ENCODE measurements around the gene POT1. TPM values are rescaled to one million over a fixed set of nuclear protein-coding genes. Genes with fewer than 3 reads are reported as not detected.

POT1 gene
- total and polyA plus RNA-seq, 5 donors from 2014 or later = 17.1 to 27.7 (median 20.3) TPM

DNA sequence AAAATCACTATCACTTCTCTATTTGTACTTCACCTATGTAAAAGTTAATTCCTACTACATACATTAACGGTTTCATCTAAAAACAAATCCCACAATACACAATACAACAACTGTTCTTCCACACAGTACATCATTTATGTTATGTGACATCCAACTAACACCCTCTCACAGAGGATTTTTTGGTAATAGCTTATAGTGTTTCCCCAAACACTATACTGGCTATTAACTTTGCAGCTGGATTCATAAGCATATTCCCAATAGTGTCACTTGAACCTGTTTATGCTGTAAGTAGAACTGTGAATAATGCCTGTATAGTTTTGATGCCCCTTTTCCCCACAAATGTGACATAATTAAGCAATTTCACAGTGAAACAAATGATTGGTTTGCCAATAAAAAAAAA is 49.9 kb downstream of the POT1 start:
- peaks cover 5% of the 10 kb centered on the region for H3K36me3 Mint-ChIP-seq
- H3K4me3 ChIP-seq (ENCODE audit: low read depth, low read length) = no peak overlapping the region

DNA sequence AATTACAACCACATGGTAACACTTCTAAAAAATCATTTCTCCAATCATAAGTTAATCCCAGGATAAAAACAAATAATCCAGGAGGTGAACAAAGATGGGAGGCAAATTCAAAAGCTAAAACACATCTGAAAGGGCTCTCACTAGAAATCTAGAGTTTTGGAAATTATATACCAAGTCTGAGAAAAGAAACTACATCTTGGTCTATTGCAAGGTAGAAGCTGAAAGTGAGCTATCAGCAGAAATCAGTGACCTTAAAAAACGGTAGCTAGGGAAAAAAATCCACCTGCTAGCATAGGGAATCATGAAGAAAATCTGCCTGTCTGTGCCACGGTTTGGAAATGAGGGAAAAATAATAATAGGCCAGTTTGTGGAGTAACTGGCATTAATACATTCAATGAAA is 50.5 kb downstream of the POT1 start:
- no peaks in the 10 kb centered on the region for H3K27me3 Mint-ChIP-seq
- no peak overlapping the region for H3K27ac ChIP-seq (ENCODE audit: insufficient read depth, low read length, poor library complexity, severe bottlenecking)
- peaks cover 5% of the 10 kb centered on the region for H3K36me3 Mint-ChIP-seq
- no peaks in the 10 kb centered on the region for H3K27me3 ChIP-seq (ENCODE audit: control insufficient read depth, insufficient read depth, low read length)
- no peak for DNase-seq
- no peaks in the 10 kb centered on the region for H3K9me3 ChIP-seq (ENCODE audit: control insufficient read depth in 2 of 2, low read length in 2 of 2)
- no peak overlapping the region for H3K4me3 Mint-ChIP-seq
- no peaks in the 10 kb centered on the region for H3K4me1 ChIP-seq (ENCODE audit: control insufficient read depth, insufficient read depth, low read length, poor library complexity, severe bottlenecking)
- no peaks in the 10 kb centered on the region for H3K4me1 Mint-ChIP-seq
- peak overlapping the region in 1 of 3 donors; percentile 14 for H3K27ac Mint-ChIP-seq
- no peak for ATAC-seq (ENCODE audit: low read depth in 2 of 2)
- H3K36me3 ChIP-seq (ENCODE audit: control insufficient read depth, insufficient read depth, low read length) = no peaks in the 10 kb centered on the region
- peaks cover 0 to 1% (median 0%) of the 10 kb centered on the region in 7 donors for H3K9me3 Mint-ChIP-seq
- H3K4me3 ChIP-seq (ENCODE audit: low read depth, low read length) = no peak overlapping the region

More for the DNA sequence above, 49.9 kb downstream of the POT1 start:
- no peaks in the 10 kb centered on the region for H3K27me3 Mint-ChIP-seq
- Histone ChIP-seq H3K27ac (ENCODE audit: insufficient read depth, low read length, poor library complexity, severe bottlenecking) (no peak overlapping the region), H3K36me3 (ENCODE audit: control insufficient read depth, insufficient read depth, low read length) (no peaks in the 10 kb centered on the region), H3K27me3 (ENCODE audit: control insufficient read depth, insufficient read depth, low read length) (no peaks in the 10 kb centered on the region), H3K9me3 (ENCODE audit: control insufficient read depth in 2 of 2, low read length in 2 of 2) (no peaks in the 10 kb centered on the region), H3K4me1 (ENCODE audit: control insufficient read depth, insufficient read depth, low read length, poor library complexity, severe bottlenecking) (no peaks in the 10 kb centered on the region)
- H3K9me3 Mint-ChIP-seq = peaks cover 0 to 1% (median 0%) of the 10 kb centered on the region in 7 donors
- no peaks in the 10 kb centered on the region for H3K4me1 Mint-ChIP-seq
- no peak overlapping the region for H3K4me3 Mint-ChIP-seq
- H3K27ac Mint-ChIP-seq = no peak overlapping the region
- DNase-seq = no peak
- no peak for ATAC-seq (ENCODE audit: low read depth in 2 of 2)

GRCh38 chr7:124874644-124875163 is 54.9 kb downstream of the POT1 start:
- peaks cover 14% of the 10 kb centered on the region for H3K36me3 Mint-ChIP-seq
- peaks cover 0 to 1% (median 0%) of the 10 kb centered on the region in 7 donors for H3K9me3 Mint-ChIP-seq
- H3K9me3 ChIP-seq (ENCODE audit: control insufficient read depth in 2 of 2, low read length in 2 of 2) = no peaks in the 10 kb centered on the region
- H3K27ac Mint-ChIP-seq = no peak overlapping the region
- H3K4me3 Mint-ChIP-seq = no peak overlapping the region
- no peaks in the 10 kb centered on the region for H3K4me1 ChIP-seq (ENCODE audit: control insufficient read depth, insufficient read depth, low read length, poor library complexity, severe bottlenecking)
- ATAC-seq (ENCODE audit: low read depth in 2 of 2) (no peak), DNase-seq (no peak)
- H3K27ac ChIP-seq (ENCODE audit: insufficient read depth, low read length, poor library complexity, severe bottlenecking) = no peak overlapping the region
- H3K4me1 Mint-ChIP-seq = peaks cover 0 to 3% (median 0%) of the 10 kb centered on the region in 4 donors
- H3K4me3 ChIP-seq (ENCODE audit: low read depth, low read length) = no peak overlapping the region
- no peaks in the 10 kb centered on the region for H3K27me3 Mint-ChIP-seq
- H3K27me3 ChIP-seq (ENCODE audit: control insufficient read depth, insufficient read depth, low read length) = no peaks in the 10 kb centered on the region
- H3K36me3 ChIP-seq (ENCODE audit: control insufficient read depth, insufficient read depth, low read length) = peaks cover 2% of the 10 kb centered on the region

GRCh38 chr7:124857672-124858235 is 71.9 kb downstream of the POT1 start:
- peaks cover 0 to 5% (median 2%) of the 10 kb centered on the region in 4 donors for H3K4me1 Mint-ChIP-seq
- peaks cover 30% of the 10 kb centered on the region for H3K36me3 Mint-ChIP-seq
- ATAC-seq (ENCODE audit: low read depth in 2 of 2) (no peak), DNase-seq (no peak)
- no peaks in the 10 kb centered on the region for H3K9me3 ChIP-seq (ENCODE audit: control insufficient read depth in 2 of 2, low read length in 2 of 2)
- H3K27me3 ChIP-seq (ENCODE audit: control insufficient read depth, insufficient read depth, low read length) = no peaks in the 10 kb centered on the region
- no peak overlapping the region for H3K4me3 ChIP-seq (ENCODE audit: low read depth, low read length)
- H3K27me3 Mint-ChIP-seq = no peaks in the 10 kb centered on the region
- H3K27ac ChIP-seq (ENCODE audit: insufficient read depth, low read length, poor library complexity, severe bottlenecking) = no peak overlapping the region
- no peaks in the 10 kb centered on the region for H3K9me3 Mint-ChIP-seq
- peaks cover 9% of the 10 kb centered on the region for H3K36me3 ChIP-seq (ENCODE audit: control insufficient read depth, insufficient read depth, low read length)
- no peak overlapping the region for H3K4me3 Mint-ChIP-seq
- peak overlapping the region in 1 of 3 donors; percentile 40 for H3K27ac Mint-ChIP-seq
- no peaks in the 10 kb centered on the region for H3K4me1 ChIP-seq (ENCODE audit: control insufficient read depth, insufficient read depth, low read length, poor library complexity, severe bottlenecking)

DNA sequence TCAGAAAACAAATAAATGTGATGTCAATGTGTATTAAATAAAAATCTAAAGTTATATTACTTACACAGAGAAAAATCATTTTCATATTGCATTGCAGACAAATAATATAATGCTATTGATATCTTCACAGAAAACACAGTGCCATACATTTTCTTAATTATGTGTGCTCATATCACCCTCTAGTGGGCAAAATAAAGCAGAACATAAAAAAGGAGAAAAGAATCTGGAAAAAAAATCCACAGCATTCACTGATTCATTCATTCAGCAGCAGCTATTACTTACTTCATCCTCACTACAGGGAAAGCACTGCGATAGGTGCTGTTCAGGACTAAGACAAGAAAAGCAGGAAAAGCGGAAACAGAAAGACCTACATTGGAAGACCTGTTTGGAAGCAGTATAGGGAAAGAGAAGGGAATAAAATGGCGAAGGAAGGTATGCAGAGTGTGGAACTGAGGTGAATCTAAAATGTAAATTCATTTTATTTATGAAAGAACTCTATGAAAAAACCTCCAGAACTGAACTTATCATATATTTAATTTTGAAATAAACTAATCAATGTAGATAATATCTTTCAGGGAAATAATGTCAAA is 73.2 kb downstream of the POT1 start:
- H3K36me3 Mint-ChIP-seq = peaks cover 21% of the 10 kb centered on the region
- peaks cover 6% of the 10 kb centered on the region for H3K36me3 ChIP-seq (ENCODE audit: control insufficient read depth, insufficient read depth, low read length)
- H3K4me3 ChIP-seq (ENCODE audit: low read depth, low read length) = no peak overlapping the region
- peak in 1 of 2 donors; percentile 37 for ATAC-seq (ENCODE audit: low read depth in 2 of 2)
- no peak overlapping the region for H3K27ac ChIP-seq (ENCODE audit: insufficient read depth, low read length, poor library complexity, severe bottlenecking)
- no peak overlapping the region for H3K4me3 Mint-ChIP-seq
- H3K4me1 ChIP-seq (ENCODE audit: control insufficient read depth, insufficient read depth, low read length, poor library complexity, severe bottlenecking) = no peaks in the 10 kb centered on the region
- H3K9me3 Mint-ChIP-seq = no peaks in the 10 kb centered on the region
- no peaks in the 10 kb centered on the region for H3K27me3 Mint-ChIP-seq
- H3K9me3 ChIP-seq (ENCODE audit: control insufficient read depth in 2 of 2, low read length in 2 of 2) = no peaks in the 10 kb centered on the region
- peak in 2 of 3 donors; percentile 22 to 39 for DNase-seq
- H3K27ac Mint-ChIP-seq = no peak overlapping the region
- H3K4me1 Mint-ChIP-seq = peaks cover 0 to 5% (median 2%) of the 10 kb centered on the region in 4 donors
- H3K27me3 ChIP-seq (ENCODE audit: control insufficient read depth, insufficient read depth, low read length) = no peaks in the 10 kb centered on the region

- Histone ChIP-seq H3K27ac (ENCODE audit: insufficient read depth, low read length, poor library complexity, severe bottlenecking) (no peak overlapping the region), H3K27me3 (ENCODE audit: control insufficient read depth, insufficient read depth, low read length) (no peaks in the 10 kb centered on the region), H3K9me3 (ENCODE audit: control insufficient read depth in 2 of 2, low read length in 2 of 2) (no peaks in the 10 kb centered on the region), H3K4me1 (ENCODE audit: control insufficient read depth, insufficient read depth, low read length, poor library complexity, severe bottlenecking) (no peaks in the 10 kb centered on the region), H3K36me3 (ENCODE audit: control insufficient read depth, insufficient read depth, low read length) (peaks cover 15% of the 10 kb centered on the region), H3K4me3 (ENCODE audit: low read depth, low read length) (no peak overlapping the region)
- no peak overlapping the region for H3K4me3 Mint-ChIP-seq
- no peaks in the 10 kb centered on the region for H3K9me3 Mint-ChIP-seq
- no peak for DNase-seq
- ATAC-seq (ENCODE audit: low read depth in 2 of 2) = no peak
- H3K27ac Mint-ChIP-seq = no peak overlapping the region
- H3K4me1 Mint-ChIP-seq = peaks cover 0 to 8% (median 2%) of the 10 kb centered on the region in 4 donors
- H3K27me3 Mint-ChIP-seq = no peaks in the 10 kb centered on the region
- H3K36me3 Mint-ChIP-seq = peaks cover 14% of the 10 kb centered on the region
Observed at GRCh38 chr7:124843336-124843735, 86.3 kb downstream of the POT1 start.

GRCh38 chr7:124840435-124840834 is 89.2 kb downstream of the POT1 start:
- Mint-ChIP-seq H3K9me3 (no peaks in the 10 kb centered on the region), H3K27ac (no peak overlapping the region), H3K36me3 (peaks cover 10% of the 10 kb centered on the region), H3K4me1 (peaks cover 0 to 8% (median 2%) of the 10 kb centered on the region in 4 donors), H3K4me3 (no peak overlapping the region), H3K27me3 (no peaks in the 10 kb centered on the region)
- peak in 1 of 3 donors; percentile 3 for DNase-seq
- no peaks in the 10 kb centered on the region for H3K27me3 ChIP-seq (ENCODE audit: control insufficient read depth, insufficient read depth, low read length)
- H3K4me3 ChIP-seq (ENCODE audit: low read depth, low read length) = no peak overlapping the region
- no peak for ATAC-seq (ENCODE audit: low read depth in 2 of 2)
- H3K27ac ChIP-seq (ENCODE audit: insufficient read depth, low read length, poor library complexity, severe bottlenecking) = no peak overlapping the region
- no peaks in the 10 kb centered on the region for H3K4me1 ChIP-seq (ENCODE audit: control insufficient read depth, insufficient read depth, low read length, poor library complexity, severe bottlenecking)
- peaks cover 3% of the 10 kb centered on the region for H3K36me3 ChIP-seq (ENCODE audit: control insufficient read depth, insufficient read depth, low read length)
- no peaks in the 10 kb centered on the region for H3K9me3 ChIP-seq (ENCODE audit: control insufficient read depth in 2 of 2, low read length in 2 of 2)

DNA sequence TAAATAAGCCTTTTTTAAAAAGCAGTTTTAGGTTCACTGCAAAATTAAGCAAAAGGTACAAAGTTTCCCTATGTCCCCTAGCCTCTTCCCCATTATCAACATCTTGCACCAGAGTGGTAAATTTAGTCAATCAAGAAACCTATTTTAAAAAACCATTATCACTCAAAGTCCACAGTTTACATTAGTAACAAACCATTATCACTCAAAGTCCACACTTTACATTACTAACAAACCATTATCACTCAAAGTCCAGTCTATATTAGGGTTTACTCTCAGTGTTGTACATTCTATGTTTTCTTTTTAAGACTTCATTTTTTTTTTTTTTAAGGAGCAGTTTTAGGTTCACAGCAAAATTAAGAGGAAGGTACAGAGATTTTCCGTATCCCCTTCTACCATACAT is 89.9 kb downstream of the POT1 start:
- no peak overlapping the region for H3K27ac ChIP-seq (ENCODE audit: insufficient read depth, low read length, poor library complexity, severe bottlenecking)
- Mint-ChIP-seq H3K4me3 (no peak overlapping the region), H3K27ac (no peak overlapping the region), H3K36me3 (peaks cover 10% of the 10 kb centered on the region), H3K4me1 (peaks cover 0 to 2% (median under 1%) of the 10 kb centered on the region in 4 donors), H3K27me3 (no peaks in the 10 kb centered on the region), H3K9me3 (no peaks in the 10 kb centered on the region)
- no peak overlapping the region for H3K4me3 ChIP-seq (ENCODE audit: low read depth, low read length)
- ATAC-seq (ENCODE audit: low read depth in 2 of 2) (no peak), DNase-seq (no peak)
- peaks cover 9% of the 10 kb centered on the region for H3K36me3 ChIP-seq (ENCODE audit: control insufficient read depth, insufficient read depth, low read length)
- no peaks in the 10 kb centered on the region for H3K9me3 ChIP-seq (ENCODE audit: control insufficient read depth in 2 of 2, low read length in 2 of 2)
- H3K27me3 ChIP-seq (ENCODE audit: control insufficient read depth, insufficient read depth, low read length) = no peaks in the 10 kb centered on the region
- no peaks in the 10 kb centered on the region for H3K4me1 ChIP-seq (ENCODE audit: control insufficient read depth, insufficient read depth, low read length, poor library complexity, severe bottlenecking)
